ENCODE data around the gene ZNF608. TPM values are rescaled to one million over a fixed set of nuclear protein-coding genes. Genes with fewer than 3 reads are reported as not detected.

The ZNF608 gene
- polyA plus RNA-seq, 3 donors = 63.8 to 81.9 (median 70.2) TPM

DNA sequence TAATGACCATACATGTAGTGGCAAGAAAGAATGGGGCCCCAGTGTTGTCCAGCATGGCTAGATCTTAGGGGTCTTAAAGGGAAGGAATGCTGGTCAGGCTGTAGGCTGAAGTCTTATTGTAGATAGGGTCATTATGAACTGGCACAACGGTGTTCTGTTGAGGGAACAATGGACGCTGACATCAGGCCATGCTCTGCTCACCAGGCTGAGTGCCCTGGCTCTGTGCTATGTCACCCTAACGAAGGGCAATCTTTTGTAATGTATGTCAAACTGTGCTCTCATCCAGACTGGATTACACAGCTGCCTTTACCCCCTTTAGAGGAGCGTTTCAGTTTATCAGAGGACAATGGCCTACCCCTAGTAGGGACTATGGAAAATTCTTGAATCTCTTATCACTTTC, 14.6 kb upstream of the ZNF608 start:
- DNase-seq (ENCODE audit: extremely low read depth in 1 of 11, low read depth in 9 of 11, low spot score in 4 of 11) = no peak

DNA sequence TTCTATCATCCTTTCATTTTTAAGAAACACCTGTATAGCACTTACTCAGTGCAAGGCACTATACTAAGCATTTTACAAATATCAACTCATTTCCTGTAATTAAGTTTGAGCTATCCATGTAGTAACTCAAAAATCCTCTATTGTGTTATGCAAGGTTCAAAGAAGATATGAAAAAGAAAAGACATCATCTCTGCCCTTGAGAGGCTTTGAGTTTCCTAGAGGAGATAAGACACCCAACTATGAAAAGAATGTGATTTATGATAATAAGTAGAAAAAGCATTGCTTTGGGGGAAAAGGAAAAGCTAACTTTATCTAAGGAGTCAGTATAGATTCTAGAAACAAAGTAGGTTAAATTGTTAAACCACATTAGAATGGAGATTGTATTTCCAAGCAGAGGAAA, 14.2 kb upstream of the ZNF608 start:
- no peak for DNase-seq (ENCODE audit: extremely low read depth in 1 of 11, low read depth in 9 of 11, low spot score in 4 of 11)

DNA sequence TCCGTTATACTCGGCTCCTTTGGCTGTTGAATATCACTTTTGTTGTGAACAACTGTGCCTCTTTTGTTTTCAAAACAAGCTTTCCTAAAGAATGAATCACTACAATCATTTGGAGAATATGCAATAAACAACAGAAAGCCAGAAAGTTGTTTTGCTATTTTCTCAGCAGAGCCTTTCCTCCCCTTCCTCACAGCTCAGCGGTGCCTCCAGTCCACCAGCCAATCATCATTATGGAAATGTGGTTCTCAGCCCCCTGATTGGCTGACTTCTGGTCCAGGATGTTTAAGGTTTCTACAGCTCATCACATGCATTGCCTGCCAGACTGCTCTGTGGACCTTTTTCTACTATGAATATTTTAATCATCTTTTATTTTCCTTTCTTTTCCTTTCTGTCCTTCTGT, 9.1 kb upstream of the ZNF608 start:
- DNase-seq (ENCODE audit: extremely low read depth in 1 of 11, low read depth in 9 of 11, low spot score in 4 of 11) = no peak

DNA sequence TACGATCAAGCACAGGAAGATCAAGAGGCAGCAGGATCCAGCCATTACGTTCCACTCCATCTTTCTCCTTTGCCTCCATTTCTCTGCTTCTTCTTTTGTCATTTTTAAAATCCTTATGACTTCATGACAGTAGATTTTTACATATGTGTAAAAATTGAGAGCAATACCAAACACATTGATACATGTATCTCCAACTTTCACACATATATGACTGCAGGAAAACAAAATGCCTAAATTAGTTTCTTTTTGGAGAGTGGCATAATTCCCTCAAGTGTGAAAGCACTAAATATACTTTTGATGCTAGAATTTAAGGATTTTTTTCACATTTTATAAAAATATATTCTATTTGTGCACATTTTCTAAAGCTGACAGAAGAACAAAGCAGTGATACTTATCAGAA, 8.6 kb upstream of the ZNF608 start:
- no peak for DNase-seq (ENCODE audit: extremely low read depth in 1 of 11, low read depth in 9 of 11, low spot score in 4 of 11)

DNA sequence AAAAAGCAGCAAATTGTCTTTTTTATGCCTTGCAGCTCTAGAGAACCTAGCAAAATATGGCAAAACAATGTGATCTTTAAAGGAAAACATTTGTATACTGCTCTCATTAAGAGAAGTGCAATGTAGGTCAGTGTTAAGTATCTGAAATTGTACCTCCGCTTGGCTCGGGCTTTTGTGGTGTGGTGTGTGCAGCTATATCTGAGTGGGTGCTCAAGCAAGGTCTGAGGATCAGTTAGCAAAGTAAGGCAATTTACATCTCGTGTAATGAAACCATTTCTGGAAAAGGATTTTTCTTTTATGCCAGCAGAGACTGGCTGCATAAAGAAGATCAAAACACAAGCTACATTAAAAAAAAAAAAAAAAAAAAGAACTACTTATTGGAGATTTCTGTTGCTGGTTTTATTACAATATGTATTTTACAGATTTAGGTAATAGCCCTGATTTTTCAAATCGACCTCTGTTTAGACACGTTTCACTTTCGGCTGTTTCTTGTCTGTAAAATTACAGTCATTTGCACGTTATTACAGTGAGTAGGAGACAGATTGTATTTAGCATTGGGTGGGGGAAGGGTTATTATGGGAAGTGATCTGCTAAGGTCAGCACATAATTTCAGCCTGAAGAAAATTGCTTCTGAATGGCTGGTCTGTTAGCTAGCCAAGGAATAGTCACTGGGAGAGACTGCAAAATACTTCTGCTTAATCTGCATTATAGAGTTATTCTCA, 7.9 kb upstream of the ZNF608 start:
- DNase-seq (ENCODE audit: extremely low read depth in 1 of 11, low read depth in 9 of 11, low spot score in 4 of 11) = no peak

DNA sequence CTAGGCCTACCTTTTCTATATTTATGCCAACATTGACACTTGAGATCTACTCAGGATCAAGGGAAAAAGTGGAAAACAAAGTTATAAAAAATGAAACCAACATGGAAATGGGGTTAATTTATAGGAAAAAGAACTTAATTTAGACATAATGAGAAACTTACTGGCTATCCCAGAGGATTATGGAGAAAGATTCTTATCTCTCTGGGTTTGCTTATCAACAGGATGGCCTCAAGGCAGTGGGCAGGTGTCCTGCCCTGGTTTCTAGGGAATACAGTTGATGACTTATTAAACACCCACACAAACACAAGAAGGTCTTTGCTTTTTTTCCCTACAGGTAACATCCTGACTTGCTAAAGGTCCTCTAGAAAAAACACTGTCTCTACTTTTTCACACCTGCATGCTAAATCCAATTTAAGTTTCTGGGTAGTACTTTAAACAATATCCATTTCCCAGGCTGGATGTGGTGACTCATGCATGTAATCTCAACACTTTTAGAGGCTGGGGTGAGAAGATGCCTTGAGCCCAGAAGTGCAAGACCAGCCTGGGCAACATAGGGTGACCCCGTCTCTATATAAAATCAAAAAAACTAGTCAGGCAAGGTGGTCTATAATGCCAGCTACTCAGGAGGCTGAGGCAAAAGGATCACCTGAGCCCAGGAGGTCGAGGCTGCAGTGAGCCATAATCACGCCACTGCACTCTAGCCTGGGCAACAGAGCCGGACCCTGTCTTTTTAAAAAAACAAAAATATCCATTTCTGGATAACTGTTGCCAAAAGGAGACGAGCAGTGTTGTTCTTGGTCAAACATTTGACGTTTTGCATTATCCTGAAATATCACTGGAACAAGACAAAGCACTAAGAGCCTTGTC, 6.6 kb upstream of the ZNF608 start:
- no peak for DNase-seq (ENCODE audit: extremely low read depth in 1 of 11, low read depth in 9 of 11, low spot score in 4 of 11)

DNA sequence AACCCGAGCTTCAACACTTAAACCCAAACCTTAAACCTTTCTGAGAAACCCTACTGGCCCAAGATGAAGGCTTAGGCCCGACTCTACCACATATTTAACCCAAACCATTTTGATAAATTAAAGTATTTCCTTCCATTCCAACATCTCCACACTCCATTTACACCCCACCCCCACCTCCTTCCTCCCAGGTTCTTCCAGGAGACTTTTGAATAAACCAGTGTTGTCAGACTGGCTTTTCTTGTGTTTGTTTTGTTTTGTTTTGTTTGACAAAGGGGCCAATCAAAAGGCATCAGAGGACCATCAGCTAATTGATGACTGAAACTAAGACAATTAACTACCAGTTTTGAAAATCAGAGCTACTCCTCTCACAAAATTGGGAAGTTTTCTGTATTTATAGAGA, 4.6 kb upstream of the ZNF608 start:
- DNase-seq (ENCODE audit: extremely low read depth in 1 of 11, low read depth in 9 of 11, low spot score in 4 of 11) = no peak

DNA sequence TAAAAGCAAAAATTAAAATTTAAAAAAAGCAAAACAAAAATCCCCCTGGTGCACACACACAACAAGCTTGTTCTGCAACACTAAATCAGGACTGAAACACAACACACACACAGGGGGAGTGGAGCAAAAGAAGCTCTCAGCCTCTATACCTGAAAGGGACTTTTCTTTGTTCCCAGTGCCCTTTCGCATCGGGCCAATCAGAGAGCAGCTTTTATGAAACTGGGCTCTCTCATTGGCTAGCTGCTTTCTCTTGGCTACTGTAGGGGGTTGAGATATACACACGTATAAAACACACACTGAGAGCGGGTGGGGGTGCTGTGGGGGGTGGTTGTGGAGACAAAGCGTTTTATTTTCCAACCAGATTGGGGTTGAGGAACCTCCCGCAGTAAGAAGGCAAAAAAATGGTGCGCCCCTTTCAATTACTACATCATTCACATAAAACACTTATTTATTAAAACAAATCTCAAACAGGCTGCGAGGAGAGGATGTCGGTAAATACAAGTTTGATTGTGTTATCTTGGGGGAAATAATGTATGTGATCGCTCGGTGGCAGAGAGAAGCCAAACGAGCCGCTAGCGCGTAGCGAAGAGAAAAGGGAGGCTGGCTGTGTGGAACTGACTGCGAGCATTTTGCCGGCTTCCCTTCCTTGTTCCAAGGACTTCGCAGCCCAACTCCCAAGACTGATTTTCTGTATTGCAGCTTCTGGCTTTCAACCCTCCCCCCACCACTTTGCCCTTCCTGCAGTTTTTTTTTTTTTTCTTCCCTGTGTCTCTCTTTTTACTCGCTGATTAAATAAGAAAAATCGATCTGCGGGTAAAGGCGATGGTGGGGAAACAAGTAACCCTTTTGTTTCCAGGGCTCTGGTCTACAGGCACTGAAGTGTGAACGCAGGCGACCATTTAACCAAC, 2.5 kb upstream of the ZNF608 start:
- peak in 9 of 11 donors; percentile 85 to 97 (median 93) for DNase-seq (ENCODE audit: extremely low read depth in 1 of 11, low read depth in 9 of 11, low spot score in 4 of 11)

DNA sequence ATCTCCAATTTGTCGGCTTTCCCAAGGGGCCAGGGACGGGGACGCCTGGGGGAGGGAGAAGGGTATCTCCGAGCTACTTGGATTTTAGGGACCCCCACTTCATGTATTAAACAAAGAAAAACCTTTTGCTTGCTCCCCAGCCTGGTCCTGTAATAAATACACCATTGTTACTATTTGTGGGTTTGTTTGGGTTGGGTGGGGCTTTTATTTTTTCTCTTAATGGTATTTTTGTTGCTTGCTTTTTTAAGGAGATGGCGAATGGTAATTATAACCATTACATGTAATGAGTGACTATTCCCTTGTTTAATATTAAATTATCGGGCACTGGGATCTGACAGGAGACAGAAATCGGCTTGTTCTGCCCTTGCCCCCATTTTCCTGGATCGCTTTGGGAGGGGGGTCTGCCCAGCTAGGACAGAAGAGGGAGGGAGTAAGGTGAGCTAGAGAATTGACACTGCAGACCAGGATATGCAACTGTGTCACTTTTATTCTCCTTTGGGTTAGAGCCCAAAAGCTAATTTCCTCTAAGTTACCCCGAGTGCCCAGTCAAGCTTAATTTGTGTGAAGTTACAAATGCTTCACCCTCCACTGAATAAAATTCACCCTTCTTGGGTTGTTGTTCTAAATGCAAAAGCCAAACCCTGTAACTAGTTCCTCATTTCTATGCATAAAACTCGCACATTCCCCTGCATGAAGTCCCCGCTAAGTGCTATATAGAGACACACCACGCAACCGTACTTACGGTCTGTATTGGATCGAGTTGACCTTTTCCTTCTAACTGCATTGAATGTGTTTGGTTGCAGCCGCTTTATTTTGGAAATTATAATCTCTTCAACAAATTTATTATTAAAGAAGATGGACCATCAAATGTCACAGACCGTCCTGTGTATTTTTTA, 1.6 kb upstream of the ZNF608 start:
- peak in 1 of 11 donors; percentile 34 for DNase-seq (ENCODE audit: extremely low read depth in 1 of 11, low read depth in 9 of 11, low spot score in 4 of 11)

DNA sequence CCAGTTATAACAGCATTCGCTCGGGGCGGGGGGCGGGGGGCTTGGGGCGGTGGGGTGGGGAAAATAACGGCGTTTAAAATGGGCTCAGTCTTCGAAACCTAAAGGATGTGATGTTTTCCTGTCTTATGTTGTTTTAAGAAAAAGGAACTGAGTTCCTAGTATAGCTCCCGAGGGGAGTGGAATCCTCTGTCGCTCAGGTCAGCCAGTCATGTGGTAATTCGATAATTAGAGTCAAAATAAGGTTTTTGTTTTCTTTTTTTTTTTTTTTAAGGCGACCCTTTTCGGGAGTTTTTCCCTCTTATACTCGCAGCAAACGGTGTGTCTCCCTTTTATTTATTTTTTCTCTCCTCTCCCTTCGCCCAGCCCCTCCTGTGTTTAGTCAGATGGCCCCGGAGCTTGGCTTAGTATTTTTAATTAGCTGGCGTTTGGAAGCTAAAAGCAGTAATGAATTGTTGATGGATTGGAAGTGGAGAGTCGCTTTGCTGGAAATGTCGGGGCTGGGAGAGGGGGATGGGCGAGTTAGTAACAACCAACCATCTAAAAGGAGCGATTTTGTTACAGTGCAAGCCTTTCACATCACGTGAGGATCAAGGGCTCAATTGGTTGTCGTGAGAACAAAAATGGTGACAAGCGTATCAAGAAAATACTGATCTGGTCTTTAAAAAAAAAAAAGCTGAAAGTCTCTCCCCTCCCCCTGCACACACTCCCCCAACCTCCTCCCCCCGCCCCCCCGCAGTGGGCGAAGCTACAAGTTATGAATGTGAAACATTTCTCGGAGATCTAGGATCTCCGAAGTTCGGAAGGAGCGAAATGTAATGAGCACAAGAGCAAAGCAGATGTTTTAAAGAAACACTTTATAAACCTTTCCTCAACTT, 714 bp upstream of the ZNF608 start:
- DNase-seq (ENCODE audit: extremely low read depth in 1 of 11, low read depth in 9 of 11, low spot score in 4 of 11) = peak in 9 of 11 donors; percentile 87 to 97 (median 93)

DNA sequence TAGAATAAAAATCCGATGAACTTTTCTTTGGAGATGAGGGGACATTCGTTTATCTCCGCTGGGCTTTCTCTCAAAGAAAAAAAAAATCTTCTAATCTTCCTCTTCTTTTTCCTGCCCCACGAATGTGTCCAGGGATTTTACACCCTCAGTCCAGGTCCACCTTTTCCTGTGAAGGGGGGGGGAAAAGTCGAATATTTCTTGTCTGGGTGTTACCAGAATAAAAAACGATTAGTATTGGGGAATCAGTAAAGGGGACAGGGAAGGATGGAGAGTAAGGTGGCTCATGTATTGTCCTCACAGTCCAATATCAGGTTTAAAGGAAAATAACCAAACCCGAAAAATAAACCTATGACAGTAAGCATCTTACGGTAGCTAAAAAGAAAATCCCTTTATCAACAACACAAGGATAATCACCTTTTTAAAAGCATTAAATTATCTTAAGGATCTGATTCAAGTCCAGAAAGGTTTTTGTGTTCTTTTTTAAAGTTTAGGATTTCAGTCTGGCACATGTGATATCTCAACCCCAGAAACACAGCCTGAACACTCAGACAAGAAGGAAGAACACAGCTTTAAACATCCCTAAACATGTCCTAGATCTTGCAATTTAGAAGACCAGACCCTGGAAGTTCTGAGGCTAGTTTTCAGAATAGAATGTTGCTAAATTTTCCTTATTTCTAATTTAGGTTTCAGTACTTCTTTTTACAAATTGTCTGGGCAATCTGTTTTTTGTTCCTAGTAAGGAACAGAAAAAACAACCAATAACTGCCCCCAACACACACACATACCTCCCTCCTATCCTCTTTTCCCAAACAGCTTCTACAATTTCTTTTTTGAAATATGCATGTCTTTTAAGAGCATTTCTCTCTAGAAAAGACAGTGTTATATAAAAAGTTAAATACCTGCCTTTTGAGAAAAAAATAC, 1.2 kb downstream of the ZNF608 start:
- no peak for DNase-seq (ENCODE audit: extremely low read depth in 1 of 11, low read depth in 9 of 11, low spot score in 4 of 11)

DNA sequence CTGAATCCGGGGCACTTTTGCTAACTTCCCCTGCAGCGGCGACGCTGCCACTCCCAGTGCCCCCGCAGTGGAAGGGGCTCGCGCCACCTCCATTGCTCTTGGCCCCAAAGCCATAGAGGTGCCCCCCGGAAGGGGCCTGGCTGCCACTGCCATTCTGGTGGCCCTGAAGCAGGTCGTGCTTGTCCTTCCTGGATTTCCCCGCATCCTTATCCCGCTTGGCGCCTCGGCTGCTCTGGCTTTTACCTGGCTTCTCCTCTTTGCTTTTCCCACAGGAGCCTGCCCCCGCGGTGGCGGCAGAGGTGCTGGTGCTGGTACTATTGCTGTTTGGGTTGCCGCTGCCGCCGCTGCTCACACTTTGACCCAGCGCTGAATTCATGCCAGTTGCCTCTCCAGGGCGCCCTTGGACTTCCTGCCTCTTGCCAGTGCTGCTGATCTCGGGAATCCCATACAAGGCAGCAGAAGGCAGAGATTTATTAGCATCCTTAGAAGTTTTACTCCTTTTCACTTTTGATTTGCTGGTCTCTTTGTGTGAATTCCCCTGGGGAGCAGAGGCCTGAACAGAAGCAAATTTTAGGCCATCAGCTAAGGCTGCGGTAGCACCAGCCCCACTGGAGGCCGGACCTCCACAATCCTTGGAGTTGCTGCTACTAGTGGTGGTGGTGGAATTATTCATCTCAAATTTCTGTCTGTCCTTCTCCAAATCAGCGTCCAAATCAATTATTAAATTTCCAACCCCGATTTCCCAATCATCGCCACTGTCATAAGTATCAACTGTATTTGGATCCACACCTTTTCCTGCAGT, 2.1 kb downstream of the ZNF608 start:
- DNase-seq (ENCODE audit: extremely low read depth in 1 of 11, low read depth in 9 of 11, low spot score in 4 of 11) = peak in 1 of 11 donors; percentile 33

DNA sequence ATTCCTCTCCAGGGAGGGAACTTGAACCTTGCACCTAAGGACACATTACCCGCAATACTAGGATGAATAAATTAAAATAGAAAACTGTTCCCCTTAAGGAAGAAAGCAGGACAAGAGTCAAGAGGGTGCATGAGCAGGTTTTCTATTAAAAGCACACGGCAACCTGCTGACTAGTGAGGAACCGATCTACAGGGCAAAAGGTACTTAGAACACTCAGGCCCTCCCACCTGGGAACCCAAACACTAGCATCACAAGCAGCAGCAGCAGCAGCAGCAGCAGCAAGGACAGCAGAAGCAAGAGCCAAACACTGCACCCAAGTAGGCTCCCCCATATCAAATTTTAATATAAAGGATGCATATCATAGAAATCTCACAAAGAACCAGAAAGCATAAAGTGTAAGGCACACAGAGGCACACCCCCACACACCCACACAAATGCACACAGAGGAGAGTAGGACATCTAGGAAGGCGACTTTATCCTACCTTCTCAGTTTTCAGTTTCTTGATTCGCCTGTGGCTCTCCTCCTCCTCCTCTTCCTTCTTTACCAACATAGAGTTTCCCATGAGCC, 2.8 kb downstream of the ZNF608 start:
- peak in 2 of 11 donors; percentile 32 to 70 for DNase-seq (ENCODE audit: extremely low read depth in 1 of 11, low read depth in 9 of 11, low spot score in 4 of 11)

DNA sequence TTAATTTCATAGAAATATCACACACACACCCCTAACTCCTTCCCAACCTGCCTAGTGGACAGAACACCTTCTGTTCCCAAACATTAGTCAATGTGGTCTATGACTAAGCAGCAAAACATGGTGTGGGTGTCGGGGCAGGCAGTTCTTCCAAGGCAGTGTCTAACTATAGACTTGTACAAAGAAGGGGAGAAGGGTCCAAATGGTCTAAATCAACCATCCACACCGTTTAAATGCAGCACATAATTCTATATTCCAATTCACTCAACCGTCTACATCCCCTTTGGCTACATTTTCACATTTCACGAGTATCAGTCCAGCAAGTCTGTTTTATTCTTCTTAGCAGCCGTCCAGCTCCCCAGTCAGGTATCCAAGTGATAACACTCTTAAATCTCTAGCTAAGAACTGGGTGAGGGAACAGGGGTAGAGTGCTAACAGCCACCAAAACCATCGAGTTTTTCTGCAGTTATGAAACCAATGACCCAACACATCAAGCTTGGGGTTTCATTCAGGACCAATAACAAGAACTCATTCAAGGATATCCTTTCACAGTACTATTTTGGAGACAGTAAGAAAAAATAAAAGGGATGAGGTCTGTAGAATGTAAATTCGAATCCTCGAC, 3.3 kb downstream of the ZNF608 start:
- DNase-seq (ENCODE audit: extremely low read depth in 1 of 11, low read depth in 9 of 11, low spot score in 4 of 11) = no peak

DNA sequence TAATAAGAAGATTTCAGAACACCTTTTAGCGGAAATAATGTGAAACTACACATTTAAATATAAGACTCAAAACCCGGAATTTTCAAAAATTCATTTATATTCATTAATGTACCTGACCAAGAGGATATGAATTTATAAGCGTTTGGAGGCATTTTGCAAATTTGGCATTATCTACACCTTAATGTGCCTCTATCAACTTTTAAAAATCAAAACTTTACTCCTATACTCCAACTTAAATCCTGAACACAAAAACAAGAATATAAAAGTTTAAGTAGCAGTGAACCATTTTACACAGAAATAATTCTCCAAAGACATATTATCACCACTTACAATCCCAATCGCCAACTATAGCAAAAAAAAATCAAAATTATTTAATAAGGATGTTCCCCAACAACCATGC, 3.9 kb downstream of the ZNF608 start:
- DNase-seq (ENCODE audit: extremely low read depth in 1 of 11, low read depth in 9 of 11, low spot score in 4 of 11) = no peak

All from renal cortex interstitium (tissue), 11 donors.